ENCODE data around the gene ZNF747. TPM values are rescaled to one million over a fixed set of nuclear protein-coding genes. Genes with fewer than 3 reads are reported as not detected.

ZNF747 gene
- 11.7 and 12.6 TPM in 2 replicates for total RNA-seq

DNA sequence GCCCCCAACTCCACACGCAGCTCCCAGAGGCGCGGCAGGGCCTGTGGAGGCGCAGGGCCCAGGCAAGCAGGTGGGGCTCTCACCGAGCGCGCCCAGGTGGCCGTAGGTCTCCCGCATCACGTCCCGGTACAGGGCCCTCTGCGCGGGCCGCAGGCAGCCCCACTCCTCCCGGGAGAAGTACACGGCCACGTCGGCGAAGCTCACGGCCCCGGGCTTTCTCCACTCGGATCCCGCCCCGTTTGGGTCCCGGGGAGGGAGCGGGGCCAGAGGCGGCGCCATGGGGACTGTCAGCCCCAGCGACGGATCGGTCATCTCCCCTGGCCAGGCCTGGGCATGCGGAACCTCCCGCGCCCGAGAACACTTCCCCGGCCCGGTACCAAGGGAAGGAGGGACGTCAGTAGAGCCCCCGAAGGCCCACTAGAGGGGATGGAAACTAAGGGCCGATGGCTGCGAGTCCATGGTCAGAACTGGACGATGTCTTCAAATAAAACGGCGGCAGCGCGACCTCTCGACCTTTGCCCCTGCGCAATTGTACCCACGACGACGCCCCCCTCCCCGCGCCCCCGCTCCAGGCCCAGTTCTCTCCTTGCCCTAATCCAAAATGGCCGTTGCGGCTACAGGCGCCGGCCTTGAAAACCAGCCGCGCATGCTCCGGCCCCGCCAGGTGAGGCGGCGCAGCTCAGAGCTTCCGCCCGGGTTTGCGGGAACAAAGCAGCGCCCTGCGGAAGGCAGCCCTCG is at the start of gene ZNF747:
ZNF747 (minus strand) TSS at position 491 of the 738 bp plus-strand sequence; CDS start at position 312, 179 bp downstream.
- TF ChIP-seq, protein P1, sequence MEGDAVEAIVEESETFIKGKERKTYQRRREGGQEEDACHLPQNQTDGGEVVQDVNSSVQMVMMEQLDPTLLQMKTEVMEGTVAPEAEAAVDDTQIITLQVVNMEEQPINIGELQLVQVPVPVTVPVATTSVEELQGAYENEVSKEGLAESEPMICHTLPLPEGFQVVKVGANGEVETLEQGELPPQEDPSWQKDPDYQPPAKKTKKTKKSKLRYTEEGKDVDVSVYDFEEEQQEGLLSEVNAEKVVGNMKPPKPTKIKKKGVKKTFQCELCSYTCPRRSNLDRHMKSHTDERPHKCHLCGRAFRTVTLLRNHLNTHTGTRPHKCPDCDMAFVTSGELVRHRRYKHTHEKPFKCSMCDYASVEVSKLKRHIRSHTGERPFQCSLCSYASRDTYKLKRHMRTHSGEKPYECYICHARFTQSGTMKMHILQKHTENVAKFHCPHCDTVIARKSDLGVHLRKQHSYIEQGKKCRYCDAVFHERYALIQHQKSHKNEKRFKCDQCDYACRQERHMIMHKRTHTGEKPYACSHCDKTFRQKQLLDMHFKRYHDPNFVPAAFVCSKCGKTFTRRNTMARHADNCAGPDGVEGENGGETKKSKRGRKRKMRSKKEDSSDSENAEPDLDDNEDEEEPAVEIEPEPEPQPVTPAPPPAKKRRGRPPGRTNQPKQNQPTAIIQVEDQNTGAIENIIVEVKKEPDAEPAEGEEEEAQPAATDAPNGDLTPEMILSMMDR (IDR thresholded peaks at IDR 0.05; ENCODE audit: insufficient read depth, low read depth, low read length): no peak
- peak within 1 kb of the TSS; percentile 75 for H3K4me3 ChIP-seq (ENCODE audit: low read depth, low read length)
- DNase-seq (ENCODE audit: low read depth): peak; percentile 84

DNA sequence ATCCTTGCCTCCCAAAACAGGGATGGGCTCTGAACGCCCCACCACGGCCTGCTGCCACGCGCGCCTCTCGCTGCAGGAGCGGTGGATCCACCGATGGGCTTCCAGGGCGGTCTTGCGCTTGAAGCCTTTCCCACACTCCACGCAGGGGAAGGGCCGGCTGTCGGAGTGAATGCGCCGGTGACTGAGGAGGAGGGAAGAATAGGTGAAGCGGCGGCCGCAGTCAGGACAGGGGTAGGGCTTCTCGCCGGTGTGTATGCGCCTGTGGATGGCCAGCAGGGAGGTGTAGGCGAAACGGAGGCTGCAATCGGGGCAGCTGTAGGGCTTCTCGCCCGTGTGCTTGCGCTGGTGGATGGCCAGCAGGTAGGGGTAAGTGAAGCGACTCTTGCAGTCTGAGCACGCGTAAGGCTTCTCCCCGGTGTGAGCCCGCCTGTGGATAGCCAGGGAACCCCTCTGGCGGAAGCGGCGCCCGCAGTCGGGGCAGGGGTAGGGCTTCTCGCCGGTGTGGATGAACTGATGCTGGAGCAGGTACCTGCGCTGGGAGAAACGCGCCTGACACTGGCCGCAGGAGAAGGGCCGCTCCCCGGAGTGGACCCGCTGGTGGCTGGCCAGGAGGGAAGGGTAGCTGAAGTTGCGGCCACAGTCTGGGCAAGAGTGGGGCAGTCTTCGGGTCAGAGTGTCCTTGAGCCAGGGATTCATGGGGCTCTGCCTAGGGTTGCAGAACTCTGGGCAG is 48.1 kb upstream of the ZNF747 start:
- TF ChIP-seq, protein P1 (IDR thresholded peaks at IDR 0.05; ENCODE audit: insufficient read depth, low read depth, low read length): no peak
- no peak overlapping the region for H3K4me3 ChIP-seq (ENCODE audit: low read depth, low read length)
- DNase-seq (ENCODE audit: low read depth): no peak

DNA sequence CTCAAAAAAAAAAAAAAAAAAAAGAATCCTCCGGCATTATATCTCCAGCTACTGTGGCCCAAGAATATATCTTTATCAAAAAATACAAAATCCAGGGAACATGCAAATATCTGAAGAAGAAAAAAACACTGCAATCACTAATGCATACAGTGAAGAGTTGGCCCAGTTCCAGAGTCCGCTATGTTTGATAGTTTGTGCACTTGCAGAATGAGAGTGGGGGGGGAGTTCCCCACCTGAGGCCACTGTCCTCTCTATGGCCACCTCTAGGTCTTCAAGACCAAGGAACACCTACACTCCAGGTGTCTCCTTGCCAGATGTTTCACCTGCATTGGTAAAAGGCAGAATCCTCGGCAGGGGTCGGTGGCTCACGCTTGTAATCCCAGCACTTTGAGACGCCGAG is 46.8 kb upstream of the ZNF747 start:
- H3K4me3 ChIP-seq (ENCODE audit: low read depth, low read length): no peak overlapping the region
- DNase-seq (ENCODE audit: low read depth): no peak
- TF ChIP-seq, protein P1 (IDR thresholded peaks at IDR 0.05; ENCODE audit: insufficient read depth, low read depth, low read length): no peak

DNA sequence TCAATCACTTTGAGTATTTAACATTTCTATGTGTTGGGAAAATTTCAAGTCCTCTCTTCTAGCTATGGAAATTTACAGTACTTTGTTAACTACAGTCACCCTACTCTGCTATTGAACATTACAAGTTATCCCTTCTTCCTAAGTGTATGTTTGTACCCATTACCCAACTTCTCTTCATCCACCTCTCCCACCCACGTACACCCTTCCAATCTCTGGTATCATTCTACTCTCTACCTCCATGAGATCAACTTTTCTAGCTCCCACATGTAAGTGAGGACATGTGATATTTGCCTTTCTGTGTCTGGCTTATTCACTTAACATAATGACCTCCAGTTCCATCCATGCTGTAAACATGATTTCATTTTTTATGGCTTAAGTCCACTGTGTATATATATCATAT is 40.0 kb upstream of the ZNF747 start:
- no peak for DNase-seq (ENCODE audit: low read depth)
- no peak overlapping the region for H3K4me3 ChIP-seq (ENCODE audit: low read depth, low read length)
- TF ChIP-seq, protein P1 (IDR thresholded peaks at IDR 0.05; ENCODE audit: insufficient read depth, low read depth, low read length): no peak

DNA sequence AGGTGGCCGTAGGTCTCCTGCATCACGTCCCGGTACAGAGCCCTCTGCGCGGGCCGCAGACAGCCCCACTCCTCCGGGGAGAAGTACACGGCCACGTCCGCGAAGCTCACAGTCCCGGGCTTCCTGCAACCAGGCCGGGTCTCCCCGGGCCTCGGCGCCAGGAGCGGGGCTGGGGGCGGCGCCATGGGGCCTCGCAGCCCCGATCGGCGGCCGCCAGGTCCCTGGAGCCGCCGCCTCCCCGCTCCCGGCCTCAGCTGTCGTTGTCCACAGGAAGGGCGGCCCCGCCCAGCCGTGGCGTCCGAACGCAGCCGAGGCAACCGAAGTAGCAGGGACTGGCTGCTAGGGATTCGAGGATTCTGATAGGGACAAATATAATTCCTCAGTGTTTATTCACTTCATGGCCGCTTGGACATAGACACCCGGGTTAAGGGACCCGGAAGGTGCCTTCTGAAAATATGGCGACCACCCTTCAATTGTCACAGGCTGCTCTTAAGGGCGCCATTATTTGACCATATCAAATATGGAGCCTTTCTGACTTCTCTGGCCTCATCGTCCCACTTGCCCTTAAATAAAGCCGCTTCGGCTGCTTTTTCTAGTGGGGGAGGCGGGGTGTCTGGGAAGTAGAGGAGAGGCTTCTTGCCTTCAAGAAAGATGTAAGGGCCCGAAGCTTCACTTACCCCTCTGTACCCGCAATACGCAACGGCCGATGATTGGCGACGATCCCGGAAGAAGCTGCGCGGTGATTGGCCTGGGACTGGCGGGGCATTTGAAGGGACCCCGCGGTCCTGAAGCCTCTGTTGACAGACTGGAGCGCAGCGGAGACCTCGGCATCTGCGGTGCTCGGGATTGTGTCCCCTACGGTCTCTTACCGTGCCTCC is 37.0 kb upstream of the ZNF747 start, which contains the start of gene ZNF688:
ZNF688 (minus strand) TSS at position 270 of the 878 bp plus-strand sequence; CDS start at position 185, 85 bp downstream.
- peak; percentile 99 for DNase-seq (ENCODE audit: low read depth)
- H3K4me3 ChIP-seq (ENCODE audit: low read depth, low read length): peak within 1 kb of the TSS; percentile 72
- TF ChIP-seq, protein P1 (IDR thresholded peaks at IDR 0.05; ENCODE audit: insufficient read depth, low read depth, low read length): no peak

Data from fibroblast of villous mesenchyme (primary cell).